Neuron (in vitro differentiated cells): Measurements from ENCODE around the gene ADM.
"Not testable (repeated sequence)": the region's sequence is repeated elsewhere in the genome, so short reads cannot be mapped to it uniquely, and the experiment has no call there.

Experiments
- H2AFZ ChIP-seq: one replicate; pipeline ENCODE4 v1.6.1; 2013; ENCODE audit warnings: low read depth, mild to moderate bottlenecking, inconsistent platforms, low read length, moderate library complexity
- H3K27me3 ChIP-seq: one replicate; pipeline ENCODE4 v1.6.1; 2013; ENCODE audit warnings: low read length; ENCODE audit not compliant: insufficient read depth
- H3K36me3 ChIP-seq: one replicate; pipeline ENCODE4 v1.6.1; 2013; ENCODE audit warnings: low read length; ENCODE audit not compliant: insufficient read depth
- H3K4me1 ChIP-seq: one replicate; pipeline ENCODE4 v1.6.1; 2013; ENCODE audit warnings: low read length; ENCODE audit not compliant: insufficient read depth
- H3K4me3 ChIP-seq: 2 replicates; pipeline ENCODE4 v1.5.1; 2013; ENCODE audit warnings: mild to moderate bottlenecking, low read length, moderate library complexity
- H3K9me3 ChIP-seq: one replicate; pipeline ENCODE4 v1.6.1; 2013; ENCODE audit warnings: low read length

ADM gene

GRCh38 chr11:10304495-10305261 is at the start of gene ADM:
Gene ADM, plus strand, starts transcription at chr11:10305073. Its CDS starts 628 bp downstream, at chr11:10305701.
- Histone ChIP-seq H3K9me3 (no peaks in the 10 kb centered on the region), H2AFZ (peak within 1 kb of the TSS; percentile 86), H3K36me3 (no peaks in the 10 kb centered on the region), H3K4me3 (peak within 1 kb of the TSS; percentile 67), H3K4me1 (peaks cover 54% of the 10 kb centered on the region), H3K27me3 (peaks cover 50% of the 10 kb centered on the region)

GRCh38 chr11:10255388-10256125 is 49.3 kb upstream of the ADM start:
- Histone ChIP-seq H2AFZ (no peak overlapping the region), H3K36me3 (no peaks in the 10 kb centered on the region), H3K9me3 (no peaks in the 10 kb centered on the region), H3K27me3 (no peaks in the 10 kb centered on the region), H3K4me3 (no peak overlapping the region), H3K4me1 (no peaks in the 10 kb centered on the region)

GRCh38 chr11:10257478-10257877 is 47.4 kb upstream of the ADM start:
- Histone ChIP-seq H3K9me3 (no peaks in the 10 kb centered on the region), H2AFZ (no peak overlapping the region), H3K36me3 (no peaks in the 10 kb centered on the region), H3K4me3 (no peak overlapping the region), H3K4me1 (no peaks in the 10 kb centered on the region), H3K27me3 (no peaks in the 10 kb centered on the region)

GRCh38 chr11:10261821-10262220 is 43.1 kb upstream of the ADM start:
- H3K36me3 ChIP-seq = no peaks in the 10 kb centered on the region
- no peaks in the 10 kb centered on the region for H3K9me3 ChIP-seq
- no peak overlapping the region for H2AFZ ChIP-seq
- no peak overlapping the region for H3K4me3 ChIP-seq
- H3K27me3 ChIP-seq = no peaks in the 10 kb centered on the region
- no peaks in the 10 kb centered on the region for H3K4me1 ChIP-seq

GRCh38 chr11:10263929-10264328 is 40.9 kb upstream of the ADM start:
- Histone ChIP-seq H3K4me1 (no peaks in the 10 kb centered on the region), H2AFZ (no peak overlapping the region), H3K9me3 (no peaks in the 10 kb centered on the region), H3K36me3 (no peaks in the 10 kb centered on the region), H3K27me3 (no peaks in the 10 kb centered on the region), H3K4me3 (no peak overlapping the region)

GRCh38 chr11:10264716-10265115 is 40.2 kb upstream of the ADM start:
- not testable (repeated sequence) for H3K36me3 ChIP-seq, H3K4me3 ChIP-seq, H3K9me3 ChIP-seq, H3K27me3 ChIP-seq, H2AFZ ChIP-seq, H3K4me1 ChIP-seq

- H3K27me3 ChIP-seq = no peaks in the 10 kb centered on the region
- H3K4me1 ChIP-seq = no peaks in the 10 kb centered on the region
- H3K9me3 ChIP-seq = no peaks in the 10 kb centered on the region
- H2AFZ ChIP-seq = no peak overlapping the region
- H3K36me3 ChIP-seq = no peaks in the 10 kb centered on the region
- no peak overlapping the region for H3K4me3 ChIP-seq
These were observed 38.9 kb upstream of the ADM start for GRCh38 chr11:10265936-10266335.

- Histone ChIP-seq H2AFZ (no peak overlapping the region), H3K36me3 (no peaks in the 10 kb centered on the region), H3K9me3 (no peaks in the 10 kb centered on the region), H3K27me3 (no peaks in the 10 kb centered on the region), H3K4me1 (no peaks in the 10 kb centered on the region), H3K4me3 (no peak overlapping the region)
These were observed 37.1 kb upstream of the ADM start for GRCh38 chr11:10267821-10268220.

- Histone ChIP-seq H3K4me1 (no peaks in the 10 kb centered on the region), H3K4me3 (no peak overlapping the region), H2AFZ (no peak overlapping the region), H3K27me3 (no peaks in the 10 kb centered on the region), H3K36me3 (no peaks in the 10 kb centered on the region), H3K9me3 (no peaks in the 10 kb centered on the region)
These were observed 36.0 kb upstream of the ADM start for GRCh38 chr11:10268746-10269488.

- Histone ChIP-seq H3K4me3 (no peak overlapping the region), H2AFZ (no peak overlapping the region), H3K4me1 (no peaks in the 10 kb centered on the region), H3K27me3 (no peaks in the 10 kb centered on the region), H3K36me3 (no peaks in the 10 kb centered on the region), H3K9me3 (no peaks in the 10 kb centered on the region)
These were observed 32.7 kb upstream of the ADM start for GRCh38 chr11:10272132-10272531.

GRCh38 chr11:10273738-10274137 is 31.1 kb upstream of the ADM start:
- no peak overlapping the region for H3K4me3 ChIP-seq
- no peak overlapping the region for H2AFZ ChIP-seq
- no peaks in the 10 kb centered on the region for H3K36me3 ChIP-seq

GRCh38 chr11:10274726-10275125 is 30.1 kb upstream of the ADM start:
- Histone ChIP-seq H2AFZ (no peak overlapping the region), H3K4me3 (no peak overlapping the region), H3K9me3 (no peaks in the 10 kb centered on the region), H3K4me1 (no peaks in the 10 kb centered on the region), H3K36me3 (no peaks in the 10 kb centered on the region), H3K27me3 (no peaks in the 10 kb centered on the region)

More at GRCh38 chr11:10273738-10274137, 31.1 kb upstream of the ADM start:
- Histone ChIP-seq H3K27me3 (no peaks in the 10 kb centered on the region), H3K4me1 (no peaks in the 10 kb centered on the region), H3K9me3 (no peaks in the 10 kb centered on the region)

GRCh38 chr11:10275714-10276113 is 29.2 kb upstream of the ADM start:
- no peak overlapping the region for H3K4me3 ChIP-seq
- H3K9me3 ChIP-seq = no peaks in the 10 kb centered on the region
- H2AFZ ChIP-seq = no peak overlapping the region
- no peaks in the 10 kb centered on the region for H3K27me3 ChIP-seq
- no peaks in the 10 kb centered on the region for H3K4me1 ChIP-seq
- no peaks in the 10 kb centered on the region for H3K36me3 ChIP-seq
